ENCODE measurements around the gene SEMA4A. TPM values are rescaled to one million over a fixed set of nuclear protein-coding genes. Genes with fewer than 3 reads are reported as not detected.

Gene SEMA4A
- total and polyA plus RNA-seq, 9 of the 15 experiments (the other 6 are each of a cell fraction or from before 2014, with no cell fraction given) = 0.04 to 1.7 (median 0.45) TPM

GRCh38 chr1:156104861-156105832 lies 48.2 kb upstream of the SEMA4A start (continued):
- TF ChIP-seq CTCF (IDR thresholded peaks at IDR 0.05 in 2 of 3, conservative IDR thresholded peaks at IDR 0.05 in 1 of 3; ENCODE audit: insufficient read depth in 2 of 3, low read depth in 1 of 3, low read length in 3 of 3) (0 out of 6 replicates have a peak, but pooled peaks of 1 of the 3 experiments have one; percentile 6), FOSL1 (tag; conservative IDR thresholded peaks at IDR 0.05) (0 out of 2 replicates have a peak, but pooled peaks have one; percentile 1), GTF2E2 (tag; IDR thresholded peaks at IDR 0.05) (peak; percentile 45; the same call in 1 of the 2 replicates), ZNF280A (IDR thresholded peaks at IDR 0.05; ENCODE audit: low read depth, partially characterized antibody) (no peak), LCOR (CRISPR knock-in tag; IDR thresholded peaks at IDR 0.05) (0 out of 2 replicates have a peak, but pooled peaks have one; percentile 8), SMAD1 (IDR thresholded peaks at IDR 0.05; ENCODE audit: low read depth, low read length, partially characterized antibody) (no peak), ZBTB17 (CRISPR knock-in tag; IDR thresholded peaks at IDR 0.05) (0 out of 2 replicates have a peak, but pooled peaks have one; percentile 42)
